Thoracic aorta (tissue), 2 donors: ENCODE results near the gene DNAJC3. TPM values are rescaled to one million over a fixed set of nuclear protein-coding genes. Genes with fewer than 3 reads are reported as not detected.

ENCODE experiments used
- ATAC-seq: fragments of 150-250 bp; one replicate; pipeline ENCODE4 v1.8.0; 2017; ENCODE audit warnings: low read depth; ENCODE audit not compliant: insufficient number of reproducible peaks, low FRiP score
- DNase-seq: peaks from one replicate; pipeline ENCODE4 v3.0.0-alpha.2; 2020; ENCODE audit warnings: low spot score
- H3K27ac ChIP-seq, 2 donors: fragments of 200-600 bp; sonication (generic); 1 replicate in 1 of 2; 2 replicates in 1 of 2; pipeline ENCODE4 v1.5.1; 2016; ENCODE audit warnings: mild to moderate bottlenecking in 2 of 2, moderate library complexity in 2 of 2
- H3K27me3 ChIP-seq: fragments of 200-600 bp; sonication (generic); replicated peaks from 2 replicates; pipeline ENCODE4 v1.6.0; 2016; ENCODE audit warnings: mild to moderate bottlenecking; ENCODE audit not compliant: insufficient read depth
- H3K36me3 ChIP-seq: fragments of 200-600 bp; sonication (generic); one replicate; pipeline ENCODE4 v1.5.1; 2016
- H3K4me1 ChIP-seq, 2 donors: fragments of 200-600 bp; sonication (generic); 1 replicate in 1 of 2; 2 replicates in 1 of 2; pipeline versions ENCODE4 v1.5.1 to v1.6.0; 2016; ENCODE audit warnings: low read depth in 2 of 2, mild to moderate bottlenecking in 1 of 2; ENCODE audit not compliant: control insufficient read depth in 1 of 2
- H3K4me3 ChIP-seq: fragments of 200-600 bp; sonication (generic); 2 replicates; pipeline ENCODE4 v1.5.1; 2016; ENCODE audit warnings: mild to moderate bottlenecking
- H3K9me3 ChIP-seq: fragments of 200-600 bp; sonication (generic); 2 replicates; pipeline ENCODE4 v1.5.1; 2016
- total RNA-seq, 2 donors: library from RNA; depleted of rRNA; stranded (reverse); fragments of >200 nt; gene quantifications; one replicate each; pipeline versions ENCODE4 v1.1.0 to v1.2.3, GENCODE V29; 2016
- TF ChIP-seq, protein P1 (sequence below): fragments of 200-600 bp; sonication (generic); IDR thresholded peaks from one replicate; pipeline ENCODE4 v1.5.1; 2019; ENCODE audit warnings: antibody characterized with exemption

The DNAJC3 gene, protein sequence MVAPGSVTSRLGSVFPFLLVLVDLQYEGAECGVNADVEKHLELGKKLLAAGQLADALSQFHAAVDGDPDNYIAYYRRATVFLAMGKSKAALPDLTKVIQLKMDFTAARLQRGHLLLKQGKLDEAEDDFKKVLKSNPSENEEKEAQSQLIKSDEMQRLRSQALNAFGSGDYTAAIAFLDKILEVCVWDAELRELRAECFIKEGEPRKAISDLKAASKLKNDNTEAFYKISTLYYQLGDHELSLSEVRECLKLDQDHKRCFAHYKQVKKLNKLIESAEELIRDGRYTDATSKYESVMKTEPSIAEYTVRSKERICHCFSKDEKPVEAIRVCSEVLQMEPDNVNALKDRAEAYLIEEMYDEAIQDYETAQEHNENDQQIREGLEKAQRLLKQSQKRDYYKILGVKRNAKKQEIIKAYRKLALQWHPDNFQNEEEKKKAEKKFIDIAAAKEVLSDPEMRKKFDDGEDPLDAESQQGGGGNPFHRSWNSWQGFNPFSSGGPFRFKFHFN
- 10 to 100 TPM; 63.4 to 90.1 TPM for total RNA-seq

GRCh38 chr13:95676762-95677563 is at the start of gene DNAJC3:
Gene DNAJC3, plus strand, starts transcription at chr13:95677139. Its CDS starts 117 bp downstream, at chr13:95677256.
- Histone ChIP-seq H3K4me3 (peak within 1 kb of the TSS; percentile 99), H3K4me1 (peaks cover 32 to 45% of the 10 kb centered on the region in 2 donors), H3K36me3 (no peaks in the 10 kb centered on the region), H3K9me3 (peaks cover 2% of the 10 kb centered on the region), H3K27ac (peak within 1 kb of the TSS; percentile 98 to 99), H3K27me3 (no peaks in the 10 kb centered on the region)
- TF ChIP-seq, protein P1, sequence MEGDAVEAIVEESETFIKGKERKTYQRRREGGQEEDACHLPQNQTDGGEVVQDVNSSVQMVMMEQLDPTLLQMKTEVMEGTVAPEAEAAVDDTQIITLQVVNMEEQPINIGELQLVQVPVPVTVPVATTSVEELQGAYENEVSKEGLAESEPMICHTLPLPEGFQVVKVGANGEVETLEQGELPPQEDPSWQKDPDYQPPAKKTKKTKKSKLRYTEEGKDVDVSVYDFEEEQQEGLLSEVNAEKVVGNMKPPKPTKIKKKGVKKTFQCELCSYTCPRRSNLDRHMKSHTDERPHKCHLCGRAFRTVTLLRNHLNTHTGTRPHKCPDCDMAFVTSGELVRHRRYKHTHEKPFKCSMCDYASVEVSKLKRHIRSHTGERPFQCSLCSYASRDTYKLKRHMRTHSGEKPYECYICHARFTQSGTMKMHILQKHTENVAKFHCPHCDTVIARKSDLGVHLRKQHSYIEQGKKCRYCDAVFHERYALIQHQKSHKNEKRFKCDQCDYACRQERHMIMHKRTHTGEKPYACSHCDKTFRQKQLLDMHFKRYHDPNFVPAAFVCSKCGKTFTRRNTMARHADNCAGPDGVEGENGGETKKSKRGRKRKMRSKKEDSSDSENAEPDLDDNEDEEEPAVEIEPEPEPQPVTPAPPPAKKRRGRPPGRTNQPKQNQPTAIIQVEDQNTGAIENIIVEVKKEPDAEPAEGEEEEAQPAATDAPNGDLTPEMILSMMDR: no peak
- peak; percentile 96 for ATAC-seq
- peak; percentile 91 for DNase-seq

GRCh38 chr13:95627590-95627989 is 49.3 kb upstream of the DNAJC3 start:
- H3K36me3 ChIP-seq: peaks cover 6% of the 10 kb centered on the region
- no peaks in the 10 kb centered on the region for H3K4me1 ChIP-seq
- DNase-seq (no peak), ATAC-seq (no peak)
- H3K9me3 ChIP-seq: no peaks in the 10 kb centered on the region
- no peaks in the 10 kb centered on the region for H3K27me3 ChIP-seq
- no peak overlapping the region for H3K27ac ChIP-seq
- no peak overlapping the region for H3K4me3 ChIP-seq
- TF ChIP-seq, protein P1: no peak

DNA sequence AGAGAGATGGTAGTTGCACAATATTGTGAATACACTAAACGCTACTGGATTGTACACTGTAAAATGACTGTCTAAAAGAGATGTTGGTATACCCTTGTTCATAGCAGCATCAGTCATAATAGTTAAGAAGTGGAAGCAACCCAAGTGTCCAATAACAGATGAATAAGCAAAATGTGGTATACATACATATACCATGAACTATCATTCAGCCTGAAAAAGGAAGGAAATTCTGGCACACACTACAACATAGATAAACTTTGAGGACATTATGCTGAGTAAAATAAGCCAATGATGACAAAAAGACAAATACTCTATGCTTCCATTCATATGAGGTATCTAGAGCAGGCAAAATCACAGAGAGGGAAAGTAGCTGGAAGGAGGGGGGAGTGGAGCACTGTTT is 48.5 kb upstream of the DNAJC3 start:
- no peaks in the 10 kb centered on the region for H3K9me3 ChIP-seq
- H3K36me3 ChIP-seq: peaks cover 6% of the 10 kb centered on the region
- H3K27ac ChIP-seq: no peak overlapping the region
- no peaks in the 10 kb centered on the region for H3K4me1 ChIP-seq
- TF ChIP-seq, protein P1: no peak
- no peak overlapping the region for H3K4me3 ChIP-seq
- DNase-seq (no peak), ATAC-seq (no peak)
- H3K27me3 ChIP-seq: no peaks in the 10 kb centered on the region

GRCh38 chr13:95629071-95629470 is 47.9 kb upstream of the DNAJC3 start:
- ATAC-seq (no peak), DNase-seq (no peak)
- TF ChIP-seq, protein P1: no peak
- Histone ChIP-seq H3K9me3 (no peaks in the 10 kb centered on the region), H3K27ac (no peak overlapping the region), H3K36me3 (peaks cover 6% of the 10 kb centered on the region), H3K4me1 (no peaks in the 10 kb centered on the region), H3K27me3 (no peaks in the 10 kb centered on the region), H3K4me3 (no peak overlapping the region)

GRCh38 chr13:95630593-95630992 is 46.3 kb upstream of the DNAJC3 start:
- no peaks in the 10 kb centered on the region for H3K4me1 ChIP-seq
- H3K27me3 ChIP-seq: no peaks in the 10 kb centered on the region
- ATAC-seq (no peak), DNase-seq (no peak)
- no peak overlapping the region for H3K4me3 ChIP-seq
- TF ChIP-seq, protein P1: no peak
- no peak overlapping the region for H3K27ac ChIP-seq
- H3K9me3 ChIP-seq: no peaks in the 10 kb centered on the region
- H3K36me3 ChIP-seq: peaks cover 8% of the 10 kb centered on the region
